Measurements from ENCODE around the gene JARID2.

DNA sequence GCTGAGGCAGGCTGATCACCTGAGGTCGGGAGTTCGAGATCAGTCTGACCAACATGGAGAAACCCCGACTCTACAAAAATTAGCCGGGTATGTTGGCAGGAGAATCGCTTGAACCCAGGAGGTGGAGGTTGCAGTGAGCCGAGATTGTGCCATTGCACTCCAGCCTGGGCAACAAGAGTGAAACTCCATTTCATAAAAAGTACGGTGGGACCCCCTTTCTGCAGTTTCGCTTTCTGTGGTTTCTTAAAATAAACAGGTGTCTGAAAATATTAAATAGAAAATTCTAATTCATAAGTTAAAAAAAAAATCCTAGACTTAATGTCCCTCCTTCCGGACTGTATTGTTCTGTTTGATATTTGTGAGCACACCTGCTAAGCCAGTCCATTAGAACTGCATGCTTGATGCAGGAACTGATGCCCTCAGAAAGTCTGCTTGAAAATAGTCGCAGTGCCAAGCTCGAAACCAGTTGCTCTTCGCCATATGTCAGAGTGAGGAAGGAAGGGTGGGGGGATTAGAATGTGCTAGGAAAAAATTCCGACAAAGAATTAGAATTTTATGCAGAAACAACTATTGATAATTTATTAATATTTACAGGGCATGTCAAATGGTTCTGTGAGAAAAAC, 85.9 kb downstream of the JARID2 start:
- TF ChIP-seq POLR2A (IDR thresholded peaks at IDR 0.05; ENCODE audit: low read depth, low read length) (no peak), BHLHE40 (IDR thresholded peaks at IDR 0.05; ENCODE audit: low read depth, low read length) (no peak), MXI1 (IDR thresholded peaks at IDR 0.05; ENCODE audit: borderline replicate concordance, low read depth, low read length) (no peak), RFX5 (IDR thresholded peaks at IDR 0.05; ENCODE audit: low read depth, low read length) (no peak), MAFK (IDR thresholded peaks at IDR 0.05; ENCODE audit: low read depth, low read length) (no peak), MAZ (IDR thresholded peaks at IDR 0.05; ENCODE audit: borderline replicate concordance, low read depth, low read length) (no peak)
- TF ChIP-seq, protein P1, sequence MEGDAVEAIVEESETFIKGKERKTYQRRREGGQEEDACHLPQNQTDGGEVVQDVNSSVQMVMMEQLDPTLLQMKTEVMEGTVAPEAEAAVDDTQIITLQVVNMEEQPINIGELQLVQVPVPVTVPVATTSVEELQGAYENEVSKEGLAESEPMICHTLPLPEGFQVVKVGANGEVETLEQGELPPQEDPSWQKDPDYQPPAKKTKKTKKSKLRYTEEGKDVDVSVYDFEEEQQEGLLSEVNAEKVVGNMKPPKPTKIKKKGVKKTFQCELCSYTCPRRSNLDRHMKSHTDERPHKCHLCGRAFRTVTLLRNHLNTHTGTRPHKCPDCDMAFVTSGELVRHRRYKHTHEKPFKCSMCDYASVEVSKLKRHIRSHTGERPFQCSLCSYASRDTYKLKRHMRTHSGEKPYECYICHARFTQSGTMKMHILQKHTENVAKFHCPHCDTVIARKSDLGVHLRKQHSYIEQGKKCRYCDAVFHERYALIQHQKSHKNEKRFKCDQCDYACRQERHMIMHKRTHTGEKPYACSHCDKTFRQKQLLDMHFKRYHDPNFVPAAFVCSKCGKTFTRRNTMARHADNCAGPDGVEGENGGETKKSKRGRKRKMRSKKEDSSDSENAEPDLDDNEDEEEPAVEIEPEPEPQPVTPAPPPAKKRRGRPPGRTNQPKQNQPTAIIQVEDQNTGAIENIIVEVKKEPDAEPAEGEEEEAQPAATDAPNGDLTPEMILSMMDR (conservative IDR thresholded peaks at IDR 0.05; ENCODE audit: low read depth, low read length), result no peak
